GM19395 (cell line): Measurements from ENCODE around the gene CREB3L2.
A peak's percentile ranks its signal among the peaks of the same experiment; 100 is the strongest.
"Not testable (repeated sequence)": the region's sequence is repeated elsewhere in the genome, so short reads cannot be mapped to it uniquely, and the experiment has no call there.

Source experiments
- ATAC-seq: cut with Tn5 transposase; IDR thresholded peaks from one replicate; pipeline ENCODE4 v1.9.1; 2021; ENCODE audit warnings: mild to moderate bottlenecking, moderate library complexity; ENCODE audit not compliant: unreplicated experiment

CREB3L2 gene

GRCh38 chr7:137846827-137847567 is 154.9 kb downstream of the CREB3L2 start, which contains the start of gene DGKI:
Gene DGKI (minus strand): TSS chr7:137846974.
- ATAC-seq, result peak; percentile 61

- ATAC-seq, result peak; percentile 42
These were observed 155.4 kb downstream of the CREB3L2 start for GRCh38 chr7:137846549-137846826.

- no peak for ATAC-seq
These were observed 157.0 kb downstream of the CREB3L2 start for GRCh38 chr7:137844677-137845425.

GRCh38 chr7:137839903-137840779 is 161.7 kb downstream of the CREB3L2 start:
- no peak for ATAC-seq

- ATAC-seq, result no peak
These were observed 163.1 kb downstream of the CREB3L2 start for GRCh38 chr7:137838706-137839315.

- ATAC-seq, result no peak
These were observed 165.3 kb downstream of the CREB3L2 start for GRCh38 chr7:137836541-137836940.

GRCh38 chr7:137836113-137836509 is 165.8 kb downstream of the CREB3L2 start:
- no peak for ATAC-seq

GRCh38 chr7:137835486-137836112 is 166.3 kb downstream of the CREB3L2 start:
- no peak for ATAC-seq

GRCh38 chr7:137834552-137834951 is 167.3 kb downstream of the CREB3L2 start:
- no peak for ATAC-seq

- not testable (repeated sequence) for ATAC-seq
These were observed 168.9 kb downstream of the CREB3L2 start for GRCh38 chr7:137832990-137833389.

- ATAC-seq, result no peak
These were observed 169.5 kb downstream of the CREB3L2 start for GRCh38 chr7:137832382-137832781.

- not testable (repeated sequence) for ATAC-seq
These were observed 170.3 kb downstream of the CREB3L2 start for GRCh38 chr7:137831555-137831954.

GRCh38 chr7:137829337-137829992 is 172.4 kb downstream of the CREB3L2 start:
- no peak for ATAC-seq

GRCh38 chr7:137828456-137828855 is 173.4 kb downstream of the CREB3L2 start:
- ATAC-seq, result no peak

GRCh38 chr7:137825489-137825888 is 176.4 kb downstream of the CREB3L2 start:
- ATAC-seq, result no peak
